ENCODE data around the gene FNDC3B. TPM values are rescaled to one million over a fixed set of nuclear protein-coding genes. Genes with fewer than 3 reads are reported as not detected.

FNDC3B gene
- total and polyA plus RNA-seq, 9 of the 15 experiments (the other 6 are each of a cell fraction or from before 2014, with no cell fraction given): 7.0 to 35.8 (median 16.2) TPM

- H3K27me3 ChIP-seq (ENCODE audit: control insufficient read depth in 2 of 2, insufficient read depth in 2 of 2, low read length in 2 of 2): no peaks in the 10 kb centered on the region
- intact Hi-C loops (cut with micrococcal nuclease) (loop anchor here (5.0 kb wide), 1 partner anchor 165 kb away; the partner anchor contains the start of gene FNDC3B), in situ Hi-C loops (cut with MboI) (no loop called here)
- H3K36me3 ChIP-seq (ENCODE audit: control insufficient read depth, insufficient read depth, low read length): peaks cover 3% of the 10 kb centered on the region; the same call in 1 of the 3 replicates
- WGBS (ENCODE audit: insufficient coverage, low coverage, missing lambda C conversion rate): 85% methylated on average over 3 of the region's 3 CpGs
- no peak overlapping the region for H2AFZ ChIP-seq (ENCODE audit: low read depth, low read length)
- no peaks in the 10 kb centered on the region for H3K9me1 ChIP-seq (ENCODE audit: control insufficient read depth, insufficient read depth, low read length)
- CTCF ChIA-PET (ENCODE audit: low intra/inter-chr PET ratio): no interaction called here
- H3K79me2 ChIP-seq (ENCODE audit: control insufficient read depth, insufficient read depth, low read length): peaks cover 65% of the 10 kb centered on the region
- FAIRE-seq: no peak
- no peak overlapping the region for H3K9ac ChIP-seq (ENCODE audit: insufficient read depth in 1 of 2, low read depth in 2 of 2, low read length in 2 of 2)
- POLR2A ChIA-PET: interaction anchor here (0.6 kb wide), 1 partner anchor 15 kb away, joined by 3 read pairs; no protein-coding TSS in a partner anchor
- H3K4me2 ChIP-seq (ENCODE audit: insufficient read depth, low read length): no peak overlapping the region
- no peak overlapping the region for H3K4me3 ChIP-seq
- TF ChIP-seq ZFP91 (CRISPR knock-in tag; IDR thresholded peaks at IDR 0.05): no peak
- H3K4me1 ChIP-seq (replicated peaks in 1 of 2; ENCODE audit: control insufficient read depth in 2 of 2, insufficient read depth in 2 of 2, low read length in 2 of 2): peaks cover 3 to 28% of the 10 kb centered on the region in 2 experiments; a peak in 4 of 5 replicates
- H3K9me3 ChIP-seq (replicated peaks; ENCODE audit: control insufficient read depth, insufficient read depth, low read depth, low read length): no peaks in the 10 kb centered on the region
- no peak for DNase-seq (ENCODE audit: extremely low read depth in 1 of 4, low spot score in 3 of 4)
- ATAC-seq: no peak
- no TSS peak for BruUV-seq (replicated peaks)
- no peaks in the 10 kb centered on the region for H4K20me1 ChIP-seq (replicated peaks; ENCODE audit: control insufficient read depth, insufficient read depth, low read length)
- no peak overlapping the region for H3K27ac ChIP-seq (ENCODE audit: extremely low read depth, low read depth, low read length)
Measured at GRCh38 chr3:172202797-172203196, 163.4 kb downstream of the FNDC3B start.

- no peak overlapping the region for H3K27ac ChIP-seq (ENCODE audit: extremely low read depth, low read depth, low read length)
- DNase-seq (ENCODE audit: extremely low read depth in 1 of 4, low spot score in 3 of 4): no peak
- no peak overlapping the region for H3K9ac ChIP-seq (ENCODE audit: insufficient read depth in 1 of 2, low read depth in 2 of 2, low read length in 2 of 2)
- H3K9me1 ChIP-seq (ENCODE audit: control insufficient read depth, insufficient read depth, low read length): no peaks in the 10 kb centered on the region
- peaks cover 6 to 28% of the 10 kb centered on the region in 2 experiments for H3K4me1 ChIP-seq (replicated peaks in 1 of 2; ENCODE audit: control insufficient read depth in 2 of 2, insufficient read depth in 2 of 2, low read length in 2 of 2)
- no peak for ATAC-seq
- intact Hi-C loops (cut with micrococcal nuclease) (loop anchor here (5.0 kb wide), 1 partner anchor 166 kb away; the partner anchor contains the start of gene FNDC3B), in situ Hi-C loops (cut with MboI) (no loop called here)
- H3K36me3 ChIP-seq (ENCODE audit: control insufficient read depth, insufficient read depth, low read length): peaks cover 3% of the 10 kb centered on the region; the same call in 1 of the 3 replicates
- no peak overlapping the region for H3K4me2 ChIP-seq (ENCODE audit: insufficient read depth, low read length)
- H3K79me2 ChIP-seq (ENCODE audit: control insufficient read depth, insufficient read depth, low read length): peaks cover 57% of the 10 kb centered on the region
- H3K27me3 ChIP-seq (ENCODE audit: control insufficient read depth in 2 of 2, insufficient read depth in 2 of 2, low read length in 2 of 2): no peaks in the 10 kb centered on the region
- CTCF ChIA-PET (ENCODE audit: low intra/inter-chr PET ratio): no interaction called here
- no peaks in the 10 kb centered on the region for H3K9me3 ChIP-seq (replicated peaks; ENCODE audit: control insufficient read depth, insufficient read depth, low read depth, low read length)
- H4K20me1 ChIP-seq (replicated peaks; ENCODE audit: control insufficient read depth, insufficient read depth, low read length): no peaks in the 10 kb centered on the region
- H2AFZ ChIP-seq (ENCODE audit: low read depth, low read length): no peak overlapping the region
- POLR2A ChIA-PET: no interaction called here
- 80% methylated on average over 9 of the region's 9 CpGs for WGBS (ENCODE audit: insufficient coverage, low coverage, missing lambda C conversion rate)
- FAIRE-seq: no peak
- H3K4me3 ChIP-seq: no peak overlapping the region
- BruUV-seq (replicated peaks): no TSS peak
- TF ChIP-seq ZNF3 (CRISPR knock-in tag; IDR thresholded peaks at IDR 0.05) (no peak), MTA1 (IDR thresholded peaks at IDR 0.05; ENCODE audit: borderline replicate concordance) (no peak), BCLAF1 (IDR thresholded peaks at IDR 0.05; ENCODE audit: borderline replicate concordance in 1 of 2, control insufficient read depth in 1 of 2, low read depth in 2 of 2, low read length in 1 of 2) (no peak), SMAD4 (CRISPR knock-in tag; conservative IDR thresholded peaks at IDR 0.05) (no peak), ARID3B (CRISPR knock-in tag; IDR thresholded peaks at IDR 0.05; ENCODE audit: borderline replicate concordance) (no peak), MXI1 (IDR thresholded peaks at IDR 0.05; ENCODE audit: low read depth, low read length) (no peak)
Measured at GRCh38 chr3:172203522-172204258, 164.3 kb downstream of the FNDC3B start.
